Keratinocyte (primary cell): Measurements from ENCODE around the gene FIBP.

Experiments
- EZH2 ChIP-seq: IDR thresholded peaks from one replicate; pipeline ENCODE4 v1.6.1; 2012; ENCODE audit warnings: inconsistent platforms, mild to moderate bottlenecking, low read length, moderate library complexity
- TF ChIP-seq, protein P1 (sequence below), 3 experiments: IDR thresholded peaks in 1 of 3; conservative IDR thresholded peaks in 1 of 3; optimal IDR thresholded peaks in 1 of 3; 2 replicates in 2 of 3; 3 replicates in 1 of 3; pipeline versions ENCODE3 to v1.5.1; 2011; ENCODE audit warnings: low read length in 3 of 3, mild to moderate bottlenecking in 3 of 3, moderate library complexity in 2 of 3, control low read depth in 1 of 3, inconsistent platforms in 1 of 3; ENCODE audit not compliant: insufficient read depth in 2 of 3; ENCODE audit errors: extremely low read depth in 1 of 3

DNA sequence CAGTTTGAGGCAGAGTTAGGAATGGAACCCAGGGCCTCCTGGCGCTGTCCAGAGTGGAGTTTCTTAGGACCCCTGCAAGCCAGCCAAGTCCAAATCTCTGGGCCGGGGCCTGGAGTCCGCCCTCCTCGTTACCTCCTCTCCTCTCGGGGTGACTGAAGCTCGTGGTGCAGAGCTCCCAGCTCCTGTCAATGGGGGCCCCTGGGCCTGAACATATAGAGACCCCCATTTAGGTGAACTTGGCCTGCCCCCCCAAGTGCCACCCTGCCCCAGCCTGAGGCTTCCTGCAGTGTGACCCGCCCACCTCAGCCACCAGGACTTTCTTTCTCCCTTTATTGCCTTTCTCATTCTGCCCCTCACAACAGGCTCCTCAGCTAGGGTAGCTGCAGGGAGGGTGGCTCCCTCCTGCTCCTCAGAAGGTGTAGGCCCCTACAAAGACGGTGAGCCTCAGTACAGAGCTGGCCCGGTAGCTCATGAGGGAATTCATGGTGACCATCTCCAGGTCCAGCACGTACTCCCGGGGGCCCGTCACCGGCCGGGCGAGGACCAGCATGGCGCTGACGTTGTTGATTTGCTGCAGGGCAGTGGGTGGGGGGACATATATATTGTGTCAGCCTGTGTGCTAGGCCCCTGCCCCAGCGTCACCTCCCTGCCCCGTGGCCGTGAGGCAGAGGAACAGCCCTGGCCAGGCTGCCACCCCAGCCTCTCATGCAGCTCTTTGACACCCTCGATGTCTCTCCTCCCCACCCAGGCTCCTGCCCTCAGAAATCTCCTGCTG lies 21.6 kb downstream of the FIBP start:
- TF ChIP-seq EZH2, result no peak
- TF ChIP-seq, protein P1, sequence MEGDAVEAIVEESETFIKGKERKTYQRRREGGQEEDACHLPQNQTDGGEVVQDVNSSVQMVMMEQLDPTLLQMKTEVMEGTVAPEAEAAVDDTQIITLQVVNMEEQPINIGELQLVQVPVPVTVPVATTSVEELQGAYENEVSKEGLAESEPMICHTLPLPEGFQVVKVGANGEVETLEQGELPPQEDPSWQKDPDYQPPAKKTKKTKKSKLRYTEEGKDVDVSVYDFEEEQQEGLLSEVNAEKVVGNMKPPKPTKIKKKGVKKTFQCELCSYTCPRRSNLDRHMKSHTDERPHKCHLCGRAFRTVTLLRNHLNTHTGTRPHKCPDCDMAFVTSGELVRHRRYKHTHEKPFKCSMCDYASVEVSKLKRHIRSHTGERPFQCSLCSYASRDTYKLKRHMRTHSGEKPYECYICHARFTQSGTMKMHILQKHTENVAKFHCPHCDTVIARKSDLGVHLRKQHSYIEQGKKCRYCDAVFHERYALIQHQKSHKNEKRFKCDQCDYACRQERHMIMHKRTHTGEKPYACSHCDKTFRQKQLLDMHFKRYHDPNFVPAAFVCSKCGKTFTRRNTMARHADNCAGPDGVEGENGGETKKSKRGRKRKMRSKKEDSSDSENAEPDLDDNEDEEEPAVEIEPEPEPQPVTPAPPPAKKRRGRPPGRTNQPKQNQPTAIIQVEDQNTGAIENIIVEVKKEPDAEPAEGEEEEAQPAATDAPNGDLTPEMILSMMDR (optimal IDR thresholded peaks at IDR 0.05 in 1 of 3, IDR thresholded peaks at IDR 0.05 in 1 of 3, conservative IDR thresholded peaks at IDR 0.05 in 1 of 3; ENCODE audit: extremely low read depth in 1 of 3, insufficient read depth in 2 of 3, low read length in 3 of 3), result no peak
